ENCODE results near the gene REV3L.

REV3L gene, protein sequence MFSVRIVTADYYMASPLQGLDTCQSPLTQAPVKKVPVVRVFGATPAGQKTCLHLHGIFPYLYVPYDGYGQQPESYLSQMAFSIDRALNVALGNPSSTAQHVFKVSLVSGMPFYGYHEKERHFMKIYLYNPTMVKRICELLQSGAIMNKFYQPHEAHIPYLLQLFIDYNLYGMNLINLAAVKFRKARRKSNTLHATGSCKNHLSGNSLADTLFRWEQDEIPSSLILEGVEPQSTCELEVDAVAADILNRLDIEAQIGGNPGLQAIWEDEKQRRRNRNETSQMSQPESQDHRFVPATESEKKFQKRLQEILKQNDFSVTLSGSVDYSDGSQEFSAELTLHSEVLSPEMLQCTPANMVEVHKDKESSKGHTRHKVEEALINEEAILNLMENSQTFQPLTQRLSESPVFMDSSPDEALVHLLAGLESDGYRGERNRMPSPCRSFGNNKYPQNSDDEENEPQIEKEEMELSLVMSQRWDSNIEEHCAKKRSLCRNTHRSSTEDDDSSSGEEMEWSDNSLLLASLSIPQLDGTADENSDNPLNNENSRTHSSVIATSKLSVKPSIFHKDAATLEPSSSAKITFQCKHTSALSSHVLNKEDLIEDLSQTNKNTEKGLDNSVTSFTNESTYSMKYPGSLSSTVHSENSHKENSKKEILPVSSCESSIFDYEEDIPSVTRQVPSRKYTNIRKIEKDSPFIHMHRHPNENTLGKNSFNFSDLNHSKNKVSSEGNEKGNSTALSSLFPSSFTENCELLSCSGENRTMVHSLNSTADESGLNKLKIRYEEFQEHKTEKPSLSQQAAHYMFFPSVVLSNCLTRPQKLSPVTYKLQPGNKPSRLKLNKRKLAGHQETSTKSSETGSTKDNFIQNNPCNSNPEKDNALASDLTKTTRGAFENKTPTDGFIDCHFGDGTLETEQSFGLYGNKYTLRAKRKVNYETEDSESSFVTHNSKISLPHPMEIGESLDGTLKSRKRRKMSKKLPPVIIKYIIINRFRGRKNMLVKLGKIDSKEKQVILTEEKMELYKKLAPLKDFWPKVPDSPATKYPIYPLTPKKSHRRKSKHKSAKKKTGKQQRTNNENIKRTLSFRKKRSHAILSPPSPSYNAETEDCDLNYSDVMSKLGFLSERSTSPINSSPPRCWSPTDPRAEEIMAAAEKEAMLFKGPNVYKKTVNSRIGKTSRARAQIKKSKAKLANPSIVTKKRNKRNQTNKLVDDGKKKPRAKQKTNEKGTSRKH (N-terminal part only)

GRCh38 chr6:111482959-111483735, at the start of gene REV3L:
Gene REV3L (minus strand): TSS chr6:111483218. CDS start chr6:111482888, 330 bp downstream.
- Histone ChIP-seq H3K27ac (ENCODE audit: low read depth, low read length) (peak within 1 kb of the TSS; percentile 85), H3K36me3 (ENCODE audit: control insufficient read depth, low read length) (peaks cover 35% of the 10 kb centered on the region), H3K9me2 (replicated peaks; ENCODE audit: control insufficient read depth, low read length) (no peaks in the 10 kb centered on the region), H3K27me3 (ENCODE audit: control insufficient read depth, low read length) (no peaks in the 10 kb centered on the region), H3K79me2 (ENCODE audit: control insufficient read depth, low read length) (peaks cover 94% of the 10 kb centered on the region), H3K9me3 (ENCODE audit: control insufficient read depth, insufficient read depth, low read length) (no peaks in the 10 kb centered on the region), H4K20me1 (ENCODE audit: control insufficient read depth, insufficient read depth, low read depth, low read length) (peaks cover 3% of the 10 kb centered on the region; the same call in 1 of the 2 replicates), H3K4me3 (ENCODE audit: low read length) (peak within 1 kb of the TSS; percentile 99), H3K4me1 (ENCODE audit: control insufficient read depth, low read length) (peaks cover 61% of the 10 kb centered on the region), H3K4me2 (ENCODE audit: low read length) (peak within 1 kb of the TSS; percentile 81), H3F3A (ENCODE audit: control insufficient read depth, insufficient read depth) (peaks cover 14% of the 10 kb centered on the region)
- no peak for TF ChIP-seq EZH2phosphoT487 (IDR thresholded peaks at IDR 0.05; ENCODE audit: borderline replicate concordance, low read length)
- TF ChIP-seq, protein P1, sequence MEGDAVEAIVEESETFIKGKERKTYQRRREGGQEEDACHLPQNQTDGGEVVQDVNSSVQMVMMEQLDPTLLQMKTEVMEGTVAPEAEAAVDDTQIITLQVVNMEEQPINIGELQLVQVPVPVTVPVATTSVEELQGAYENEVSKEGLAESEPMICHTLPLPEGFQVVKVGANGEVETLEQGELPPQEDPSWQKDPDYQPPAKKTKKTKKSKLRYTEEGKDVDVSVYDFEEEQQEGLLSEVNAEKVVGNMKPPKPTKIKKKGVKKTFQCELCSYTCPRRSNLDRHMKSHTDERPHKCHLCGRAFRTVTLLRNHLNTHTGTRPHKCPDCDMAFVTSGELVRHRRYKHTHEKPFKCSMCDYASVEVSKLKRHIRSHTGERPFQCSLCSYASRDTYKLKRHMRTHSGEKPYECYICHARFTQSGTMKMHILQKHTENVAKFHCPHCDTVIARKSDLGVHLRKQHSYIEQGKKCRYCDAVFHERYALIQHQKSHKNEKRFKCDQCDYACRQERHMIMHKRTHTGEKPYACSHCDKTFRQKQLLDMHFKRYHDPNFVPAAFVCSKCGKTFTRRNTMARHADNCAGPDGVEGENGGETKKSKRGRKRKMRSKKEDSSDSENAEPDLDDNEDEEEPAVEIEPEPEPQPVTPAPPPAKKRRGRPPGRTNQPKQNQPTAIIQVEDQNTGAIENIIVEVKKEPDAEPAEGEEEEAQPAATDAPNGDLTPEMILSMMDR (IDR thresholded peaks at IDR 0.05; ENCODE audit: low read depth, low read length, poor library complexity, severe bottlenecking), result no peak

DNA sequence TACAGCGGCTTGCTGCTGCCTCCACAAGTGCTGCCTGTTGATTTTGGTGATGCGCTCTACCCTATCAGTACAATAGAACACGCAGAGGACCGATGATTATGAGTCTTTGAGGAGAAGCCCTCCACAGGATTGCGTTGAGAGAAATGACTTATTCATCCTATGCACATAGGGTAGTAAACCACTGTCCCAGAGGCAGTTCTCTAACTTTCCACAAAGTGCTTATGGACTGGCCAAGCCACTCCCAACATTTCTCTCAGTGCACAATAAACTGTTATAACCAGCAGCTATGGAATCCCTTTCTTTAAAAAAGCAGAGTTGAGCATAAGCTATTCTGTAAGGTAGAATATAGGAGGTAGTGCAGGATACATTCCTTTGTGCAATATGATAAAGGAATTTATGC, 48.2 kb upstream of the REV3L start:
- TF ChIP-seq, protein P1 (IDR thresholded peaks at IDR 0.05; ENCODE audit: low read depth, low read length, poor library complexity, severe bottlenecking), result no peak
- TF ChIP-seq EZH2phosphoT487 (IDR thresholded peaks at IDR 0.05; ENCODE audit: borderline replicate concordance, low read length), result no peak
- H3K79me2 ChIP-seq (ENCODE audit: control insufficient read depth, low read length), result no peaks in the 10 kb centered on the region
- no peaks in the 10 kb centered on the region for H4K20me1 ChIP-seq (ENCODE audit: control insufficient read depth, insufficient read depth, low read depth, low read length)
- H3K27ac ChIP-seq (ENCODE audit: low read depth, low read length), result no peak overlapping the region
- peaks cover 3% of the 10 kb centered on the region; the same call in 1 of the 2 replicates for H3F3A ChIP-seq (ENCODE audit: control insufficient read depth, insufficient read depth)
- H3K4me2 ChIP-seq (ENCODE audit: low read length), result no peak overlapping the region
- H3K4me3 ChIP-seq (ENCODE audit: low read length), result no peak overlapping the region
- no peaks in the 10 kb centered on the region for H3K9me2 ChIP-seq (replicated peaks; ENCODE audit: control insufficient read depth, low read length)
- H3K4me1 ChIP-seq (ENCODE audit: control insufficient read depth, low read length), result peaks cover 2% of the 10 kb centered on the region; the same call in 1 of the 2 replicates
- H3K27me3 ChIP-seq (ENCODE audit: control insufficient read depth, low read length), result no peaks in the 10 kb centered on the region
- H3K36me3 ChIP-seq (ENCODE audit: control insufficient read depth, low read length), result no peaks in the 10 kb centered on the region
- no peaks in the 10 kb centered on the region for H3K9me3 ChIP-seq (ENCODE audit: control insufficient read depth, insufficient read depth, low read length)

DNA sequence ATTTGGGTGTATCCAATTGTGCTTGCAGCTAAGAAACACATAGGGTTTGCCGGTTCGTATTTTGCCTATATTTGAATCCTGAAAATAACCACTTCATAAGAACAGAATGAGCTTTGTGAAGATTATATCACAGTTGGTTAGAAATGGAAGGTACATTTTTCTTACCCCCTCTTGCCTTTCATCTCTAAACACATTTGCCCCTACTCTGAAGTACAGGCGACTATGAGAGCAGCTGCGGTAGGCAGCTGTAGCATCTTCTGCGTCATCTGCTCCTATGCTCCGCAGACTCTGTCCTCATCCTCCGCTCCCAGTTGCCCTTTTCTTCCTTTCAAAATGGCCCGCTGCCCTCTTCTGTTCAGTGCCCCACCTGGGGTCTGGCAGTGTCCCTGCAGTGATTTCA, 47.6 kb upstream of the REV3L start:
- no peak overlapping the region for H3K4me3 ChIP-seq (ENCODE audit: low read length)
- no peaks in the 10 kb centered on the region for H3K9me2 ChIP-seq (replicated peaks; ENCODE audit: control insufficient read depth, low read length)
- H3K27me3 ChIP-seq (ENCODE audit: control insufficient read depth, low read length), result no peaks in the 10 kb centered on the region
- H3F3A ChIP-seq (ENCODE audit: control insufficient read depth, insufficient read depth), result peaks cover 3% of the 10 kb centered on the region; the same call in 1 of the 2 replicates
- no peaks in the 10 kb centered on the region for H3K9me3 ChIP-seq (ENCODE audit: control insufficient read depth, insufficient read depth, low read length)
- H3K36me3 ChIP-seq (ENCODE audit: control insufficient read depth, low read length), result no peaks in the 10 kb centered on the region
- TF ChIP-seq EZH2phosphoT487 (IDR thresholded peaks at IDR 0.05; ENCODE audit: borderline replicate concordance, low read length), result no peak
- TF ChIP-seq, protein P1 (IDR thresholded peaks at IDR 0.05; ENCODE audit: low read depth, low read length, poor library complexity, severe bottlenecking), result no peak
- peaks cover 2% of the 10 kb centered on the region; the same call in 1 of the 2 replicates for H3K4me1 ChIP-seq (ENCODE audit: control insufficient read depth, low read length)
- H3K79me2 ChIP-seq (ENCODE audit: control insufficient read depth, low read length), result no peaks in the 10 kb centered on the region
- H4K20me1 ChIP-seq (ENCODE audit: control insufficient read depth, insufficient read depth, low read depth, low read length), result no peaks in the 10 kb centered on the region
- no peak overlapping the region for H3K27ac ChIP-seq (ENCODE audit: low read depth, low read length)
- no peak overlapping the region for H3K4me2 ChIP-seq (ENCODE audit: low read length)
